ENCODE measurements around the gene TLX2.

Gene TLX2

GRCh38 chr2:74500578-74500946 lies 13.7 kb upstream of the TLX2 start:
- Histone ChIP-seq H3K4me3 (ENCODE audit: severe bottlenecking) (no peak overlapping the region), H3K36me3 (ENCODE audit: low read depth) (peaks cover 8% of the 10 kb centered on the region), H3K4me1 (ENCODE audit: insufficient read depth, poor library complexity, severe bottlenecking) (peaks cover 8% of the 10 kb centered on the region), H3K9me3 (ENCODE audit: severe bottlenecking) (no peaks in the 10 kb centered on the region), H3K27ac (ENCODE audit: poor library complexity, severe bottlenecking) (no peak overlapping the region), H3K27me3 (ENCODE audit: insufficient read depth, poor library complexity, severe bottlenecking) (peaks cover 14% of the 10 kb centered on the region)
- DNase-seq (ENCODE audit: low spot score) (no peak), ATAC-seq (ENCODE audit: low read depth) (no peak)
- TF ChIP-seq CTCF (IDR thresholded peaks at IDR 0.05; ENCODE audit: poor library complexity, severe bottlenecking), result no peak

GRCh38 chr2:74501335-74502071 lies 12.7 kb upstream of the TLX2 start:
- no peak overlapping the region for H3K27ac ChIP-seq (ENCODE audit: poor library complexity, severe bottlenecking)
- no peak overlapping the region for H3K4me3 ChIP-seq (ENCODE audit: severe bottlenecking)
- DNase-seq (ENCODE audit: low spot score) (no peak), ATAC-seq (ENCODE audit: low read depth) (no peak)
- H3K27me3 ChIP-seq (ENCODE audit: insufficient read depth, poor library complexity, severe bottlenecking), result peaks cover 14% of the 10 kb centered on the region
- peaks cover 13% of the 10 kb centered on the region for H3K4me1 ChIP-seq (ENCODE audit: insufficient read depth, poor library complexity, severe bottlenecking)
- TF ChIP-seq CTCF (IDR thresholded peaks at IDR 0.05; ENCODE audit: poor library complexity, severe bottlenecking), result no peak
- no peaks in the 10 kb centered on the region for H3K9me3 ChIP-seq (ENCODE audit: severe bottlenecking)
- peaks cover 18% of the 10 kb centered on the region for H3K36me3 ChIP-seq (ENCODE audit: low read depth)

DNA sequence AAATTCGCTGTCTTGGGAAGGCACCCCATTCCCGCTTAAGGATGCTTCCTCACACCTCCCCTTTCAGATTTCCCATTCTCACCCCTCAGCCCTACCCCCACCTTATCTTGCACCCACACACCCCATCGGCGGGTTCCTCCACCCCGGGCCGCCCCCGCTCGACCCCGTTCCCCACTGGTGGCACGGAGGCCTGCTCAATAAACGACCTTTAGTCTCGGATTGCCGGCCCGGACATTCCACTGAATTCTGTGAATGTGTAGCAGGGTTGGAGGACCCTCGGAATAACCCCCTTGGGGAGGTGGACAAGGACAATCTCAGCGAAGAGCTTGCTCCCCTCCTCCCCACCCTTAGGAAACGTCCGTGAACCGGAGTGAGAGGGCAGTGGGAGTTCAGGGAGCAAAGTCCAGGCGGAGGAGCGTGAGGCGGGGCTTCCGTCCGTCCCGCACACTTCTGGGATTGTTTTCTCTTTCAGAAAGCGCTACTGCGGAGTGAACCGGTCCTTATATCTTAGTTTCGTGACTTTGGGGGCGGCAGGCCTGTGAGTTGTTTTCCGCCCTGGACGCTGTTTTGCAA lies 12.0 kb upstream of the TLX2 start:
- TF ChIP-seq CTCF (IDR thresholded peaks at IDR 0.05; ENCODE audit: poor library complexity, severe bottlenecking), result no peak
- DNase-seq (ENCODE audit: low spot score) (no peak), ATAC-seq (ENCODE audit: low read depth) (no peak)
- Histone ChIP-seq H3K27me3 (ENCODE audit: insufficient read depth, poor library complexity, severe bottlenecking) (peaks cover 14% of the 10 kb centered on the region), H3K36me3 (ENCODE audit: low read depth) (peaks cover 19% of the 10 kb centered on the region), H3K27ac (ENCODE audit: poor library complexity, severe bottlenecking) (no peak overlapping the region), H3K4me1 (ENCODE audit: insufficient read depth, poor library complexity, severe bottlenecking) (peaks cover 13% of the 10 kb centered on the region), H3K4me3 (ENCODE audit: severe bottlenecking) (no peak overlapping the region), H3K9me3 (ENCODE audit: severe bottlenecking) (no peaks in the 10 kb centered on the region)

GRCh38 chr2:74502720-74503505 lies 11.3 kb upstream of the TLX2 start:
- Histone ChIP-seq H3K27ac (ENCODE audit: poor library complexity, severe bottlenecking) (peak overlapping the region; percentile 5), H3K36me3 (ENCODE audit: low read depth) (peaks cover 19% of the 10 kb centered on the region), H3K4me3 (ENCODE audit: severe bottlenecking) (peak overlapping the region; percentile 25), H3K4me1 (ENCODE audit: insufficient read depth, poor library complexity, severe bottlenecking) (peaks cover 13% of the 10 kb centered on the region), H3K27me3 (ENCODE audit: insufficient read depth, poor library complexity, severe bottlenecking) (peaks cover 14% of the 10 kb centered on the region), H3K9me3 (ENCODE audit: severe bottlenecking) (no peaks in the 10 kb centered on the region)
- ATAC-seq (ENCODE audit: low read depth) (peak; percentile 48), DNase-seq (ENCODE audit: low spot score) (peak; percentile 78)
- TF ChIP-seq CTCF (IDR thresholded peaks at IDR 0.05; ENCODE audit: poor library complexity, severe bottlenecking), result peak; percentile 40
